Measurements from ENCODE around the gene RXRA. TPM values are rescaled to one million over a fixed set of nuclear protein-coding genes. Genes with fewer than 3 reads are reported as not detected.
"Not testable (repeated sequence)": the region's sequence is repeated elsewhere in the genome, so short reads cannot be mapped to it uniquely, and the experiment has no call there.

RXRA gene
- polyA plus RNA-seq, 1 donor, result 74.6 TPM

DNA sequence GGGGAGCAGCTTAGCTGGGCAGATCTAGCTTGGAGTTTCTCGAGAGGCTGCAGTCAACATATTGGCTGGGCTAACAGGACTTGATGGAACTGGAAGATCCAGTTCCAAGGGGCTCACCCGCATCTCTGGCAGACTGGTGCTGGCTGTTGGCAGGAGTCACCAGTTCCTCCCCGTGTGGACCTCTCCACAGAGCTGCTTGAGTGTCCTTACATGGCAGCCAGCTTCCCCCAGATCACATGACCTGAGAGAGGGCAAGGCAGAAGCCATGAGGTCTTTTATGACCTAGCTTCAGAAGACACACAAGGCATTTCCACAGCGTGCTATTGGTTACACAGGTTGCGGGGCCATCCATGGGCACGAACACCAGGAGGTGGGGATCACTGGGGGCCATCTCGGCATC is 26.4 kb upstream of the RXRA start:
- H3K27me3 ChIP-seq (ENCODE audit: control insufficient read depth, insufficient read depth, low read length), result no peaks in the 10 kb centered on the region
- H3K36me3 ChIP-seq (ENCODE audit: control insufficient read depth, insufficient read depth, low read length), result no peaks in the 10 kb centered on the region
- no peak overlapping the region for H3K4me3 ChIP-seq (ENCODE audit: low read length)
- DNase-seq, result no peak
- H3K4me1 ChIP-seq (ENCODE audit: control insufficient read depth, insufficient read depth, low read length), result peaks cover 11% of the 10 kb centered on the region
- no CpG with 5 or more reads among the region's 7 CpGs for WGBS (ENCODE audit: insufficient coverage, low lambda C conversion rate)
- H3K27ac ChIP-seq (ENCODE audit: low read length), result no peak overlapping the region
- no peaks in the 10 kb centered on the region for H3K9me3 ChIP-seq (ENCODE audit: control insufficient read depth, low read depth, low read length)

DNA sequence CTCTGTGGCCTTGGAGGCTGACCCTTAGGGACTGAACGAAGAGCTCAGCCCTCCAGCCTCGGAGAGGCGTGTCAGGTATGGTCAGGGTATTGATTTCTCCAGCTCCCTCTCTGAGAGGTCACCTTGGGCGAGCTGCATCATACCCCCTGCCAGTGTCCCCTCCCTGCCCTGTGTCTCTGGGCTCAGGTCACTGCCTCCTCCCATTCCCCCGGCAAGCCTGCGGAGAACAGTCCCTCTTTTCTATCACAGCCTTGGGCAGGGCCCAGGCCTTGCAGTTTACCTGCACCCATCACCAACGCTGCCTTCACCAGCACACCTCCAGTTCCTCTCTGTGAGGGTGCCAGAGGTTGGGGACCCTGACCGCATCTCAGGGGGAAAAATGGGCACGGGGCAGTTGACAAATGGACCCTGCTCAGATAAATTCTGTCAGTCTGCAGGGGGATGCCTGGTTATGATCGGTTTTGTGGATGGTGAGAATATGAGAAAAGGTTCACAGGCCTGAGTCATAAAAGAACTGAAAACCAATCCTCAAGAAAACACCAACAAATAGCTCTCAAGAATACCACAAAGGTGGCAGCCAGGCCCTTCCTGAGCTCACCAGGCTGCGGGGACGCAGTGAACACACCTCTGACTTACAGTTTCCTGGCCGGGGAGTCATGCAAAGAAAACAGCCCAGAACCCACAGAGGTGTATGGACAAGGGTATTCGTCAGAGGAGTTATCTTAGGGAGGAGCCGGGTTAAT is 24.7 kb upstream of the RXRA start:
- Histone ChIP-seq H3K9me3 (ENCODE audit: control insufficient read depth, low read depth, low read length) (peaks cover 4% of the 10 kb centered on the region), H3K4me3 (ENCODE audit: low read length) (no peak overlapping the region), H3K36me3 (ENCODE audit: control insufficient read depth, insufficient read depth, low read length) (no peaks in the 10 kb centered on the region), H3K27me3 (ENCODE audit: control insufficient read depth, insufficient read depth, low read length) (no peaks in the 10 kb centered on the region), H3K27ac (ENCODE audit: low read length) (no peak overlapping the region), H3K4me1 (ENCODE audit: control insufficient read depth, insufficient read depth, low read length) (peaks cover 14% of the 10 kb centered on the region)
- no peak for DNase-seq
- no CpG with 5 or more reads among the region's 15 CpGs for WGBS (ENCODE audit: insufficient coverage, low lambda C conversion rate)

DNA sequence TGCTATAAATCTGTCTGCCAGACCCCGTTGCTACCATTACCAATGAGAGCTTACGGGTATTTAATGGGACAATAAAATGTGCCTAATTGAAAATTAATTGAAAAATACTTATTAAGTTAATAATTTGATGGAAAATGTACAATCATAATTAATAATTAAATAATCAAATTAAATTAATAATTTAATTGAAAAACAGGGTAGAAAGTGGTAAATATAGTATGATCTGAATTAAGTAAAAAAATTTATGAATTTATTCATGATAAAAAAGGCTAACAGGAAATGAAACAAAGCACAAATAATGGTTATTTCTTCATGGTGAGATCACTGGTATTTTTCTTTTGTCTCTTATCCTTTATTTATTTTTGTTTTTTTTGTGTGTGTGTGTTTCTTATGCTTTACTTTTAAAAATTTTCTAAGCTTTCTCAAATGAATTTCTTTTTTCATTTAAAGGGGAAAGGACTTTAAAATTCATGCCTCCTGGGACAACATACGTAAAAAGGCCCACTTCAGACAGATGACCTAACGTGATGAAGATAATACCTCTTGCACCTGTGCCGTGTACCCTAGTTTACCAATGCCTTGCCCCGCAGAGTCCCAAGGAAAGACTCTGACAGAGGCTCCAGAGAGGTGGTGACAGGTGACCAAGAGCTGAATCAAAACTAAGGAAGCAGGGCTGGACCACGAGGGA is 24.0 kb upstream of the RXRA start:
- H3K9me3 ChIP-seq (ENCODE audit: control insufficient read depth, low read depth, low read length), result peaks cover 4% of the 10 kb centered on the region
- DNase-seq, result no peak
- H3K4me3 ChIP-seq (ENCODE audit: low read length), result no peak overlapping the region
- WGBS (ENCODE audit: insufficient coverage, low lambda C conversion rate), result 100% methylated on average over 1 of the region's 7 CpGs
- H3K27ac ChIP-seq (ENCODE audit: low read length), result no peak overlapping the region
- H3K36me3 ChIP-seq (ENCODE audit: control insufficient read depth, insufficient read depth, low read length), result no peaks in the 10 kb centered on the region
- peaks cover 18% of the 10 kb centered on the region for H3K4me1 ChIP-seq (ENCODE audit: control insufficient read depth, insufficient read depth, low read length)
- no peaks in the 10 kb centered on the region for H3K27me3 ChIP-seq (ENCODE audit: control insufficient read depth, insufficient read depth, low read length)

DNA sequence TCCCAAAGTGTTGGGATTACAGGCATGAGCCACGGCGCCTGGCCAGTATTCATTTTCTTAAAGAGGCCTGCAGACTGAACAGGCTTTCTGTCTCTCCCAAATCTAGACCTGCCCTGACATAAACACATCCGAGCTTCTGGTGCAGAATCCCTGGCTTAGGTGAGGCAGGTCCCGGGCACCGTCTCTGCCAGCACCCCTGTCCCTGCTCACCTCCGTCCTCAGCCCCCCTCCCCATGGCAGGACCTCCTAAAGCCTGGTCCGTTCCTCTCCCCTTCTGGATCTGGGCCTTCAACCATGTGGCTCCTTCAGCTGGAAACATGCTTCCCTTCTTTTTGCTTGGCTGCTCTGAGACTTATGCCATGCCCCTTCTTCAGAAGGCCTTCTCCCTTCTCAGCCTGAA is 22.7 kb upstream of the RXRA start:
- Histone ChIP-seq H3K9me3 (ENCODE audit: control insufficient read depth, low read depth, low read length) (peaks cover 4% of the 10 kb centered on the region), H3K27ac (ENCODE audit: low read length) (no peak overlapping the region), H3K27me3 (ENCODE audit: control insufficient read depth, insufficient read depth, low read length) (no peaks in the 10 kb centered on the region), H3K4me1 (ENCODE audit: control insufficient read depth, insufficient read depth, low read length) (peaks cover 28% of the 10 kb centered on the region), H3K4me3 (ENCODE audit: low read length) (no peak overlapping the region), H3K36me3 (ENCODE audit: control insufficient read depth, insufficient read depth, low read length) (no peaks in the 10 kb centered on the region)
- no peak for DNase-seq
- WGBS (ENCODE audit: insufficient coverage, low lambda C conversion rate), result no CpG with 5 or more reads among the region's 7 CpGs

DNA sequence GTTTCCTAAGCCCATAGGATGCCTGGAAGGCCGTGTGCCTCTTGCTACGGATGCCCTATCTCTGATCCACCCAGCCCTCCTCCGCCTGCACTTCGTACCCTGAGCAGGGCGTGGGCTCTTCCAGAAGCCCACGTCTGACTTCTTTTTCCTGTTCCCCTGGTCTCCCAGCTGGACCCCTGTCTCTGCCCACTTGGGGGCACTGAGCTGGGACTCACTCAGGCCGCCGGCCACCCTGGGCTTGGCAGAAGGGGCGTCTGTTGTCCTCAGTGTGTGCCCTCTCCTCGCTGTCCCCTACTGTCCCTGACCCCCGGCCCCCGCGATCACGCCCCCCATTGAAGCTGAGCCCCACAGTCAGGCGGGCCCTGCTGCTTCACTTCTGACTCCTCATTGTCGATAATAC is 22.0 kb upstream of the RXRA start:
- peaks cover 4% of the 10 kb centered on the region for H3K9me3 ChIP-seq (ENCODE audit: control insufficient read depth, low read depth, low read length)
- WGBS (ENCODE audit: insufficient coverage, low lambda C conversion rate), result no CpG with 5 or more reads among the region's 16 CpGs
- peak; percentile 59 to 78 for DNase-seq
- H3K27ac ChIP-seq (ENCODE audit: low read length), result no peak overlapping the region
- no peak overlapping the region for H3K4me3 ChIP-seq (ENCODE audit: low read length)
- no peaks in the 10 kb centered on the region for H3K36me3 ChIP-seq (ENCODE audit: control insufficient read depth, insufficient read depth, low read length)
- H3K27me3 ChIP-seq (ENCODE audit: control insufficient read depth, insufficient read depth, low read length), result no peaks in the 10 kb centered on the region
- H3K4me1 ChIP-seq (ENCODE audit: control insufficient read depth, insufficient read depth, low read length), result peaks cover 28% of the 10 kb centered on the region

DNA sequence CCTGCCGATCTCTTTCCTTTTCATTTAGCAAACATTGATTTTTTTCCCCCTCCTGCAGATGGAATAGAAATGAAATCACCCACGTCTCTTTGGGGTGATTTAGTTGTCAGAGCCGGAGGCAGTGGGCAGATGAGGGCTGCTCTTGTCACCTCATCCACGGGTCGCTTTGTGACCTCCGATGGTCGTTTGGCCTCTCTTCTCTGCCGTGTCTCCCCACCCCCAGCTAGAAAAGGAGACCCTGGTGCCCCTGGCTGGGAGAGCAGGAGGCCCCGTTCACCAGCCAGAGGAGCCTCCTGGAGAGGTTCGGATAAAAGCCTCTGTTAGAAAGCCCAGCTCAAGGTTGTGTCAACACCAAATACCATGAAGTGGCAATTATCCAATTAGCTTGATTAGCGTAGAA is 21.6 kb upstream of the RXRA start:
- 17% methylated on average over 1 of the region's 11 CpGs for WGBS (ENCODE audit: insufficient coverage, low lambda C conversion rate)
- no peaks in the 10 kb centered on the region for H3K27me3 ChIP-seq (ENCODE audit: control insufficient read depth, insufficient read depth, low read length)
- H3K27ac ChIP-seq (ENCODE audit: low read length), result no peak overlapping the region
- H3K4me3 ChIP-seq (ENCODE audit: low read length), result no peak overlapping the region
- H3K9me3 ChIP-seq (ENCODE audit: control insufficient read depth, low read depth, low read length), result peaks cover 4% of the 10 kb centered on the region
- H3K36me3 ChIP-seq (ENCODE audit: control insufficient read depth, insufficient read depth, low read length), result no peaks in the 10 kb centered on the region
- DNase-seq, result no peak
- peaks cover 28% of the 10 kb centered on the region for H3K4me1 ChIP-seq (ENCODE audit: control insufficient read depth, insufficient read depth, low read length)

DNA sequence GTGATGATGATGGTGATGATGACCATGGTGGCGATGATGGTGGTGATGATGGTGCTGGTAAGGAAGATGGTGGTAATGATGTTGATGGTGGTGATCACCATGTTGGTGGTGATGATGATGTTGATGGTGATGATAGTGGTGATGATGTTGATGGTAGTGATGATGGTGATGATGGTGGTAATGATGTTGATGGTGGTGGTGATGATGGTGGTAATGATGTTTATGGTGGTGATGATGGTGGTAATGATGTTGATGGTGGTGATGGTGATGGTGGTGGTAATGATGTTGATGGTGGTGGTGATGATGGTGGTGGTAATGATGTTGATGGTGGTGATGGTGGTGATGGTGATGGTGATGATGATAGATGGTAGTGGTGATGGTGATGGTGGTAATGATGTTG is 20.7 kb upstream of the RXRA start:
- WGBS (ENCODE audit: insufficient coverage, low lambda C conversion rate), result 100% methylated on average over 1 of the region's 1 CpG
- H3K27ac ChIP-seq (ENCODE audit: low read length), result no peak overlapping the region
- H3K9me3 ChIP-seq (ENCODE audit: control insufficient read depth, low read depth, low read length), result peaks cover 4% of the 10 kb centered on the region
- H3K36me3 ChIP-seq (ENCODE audit: control insufficient read depth, insufficient read depth, low read length), result no peaks in the 10 kb centered on the region
- no peaks in the 10 kb centered on the region for H3K27me3 ChIP-seq (ENCODE audit: control insufficient read depth, insufficient read depth, low read length)
- DNase-seq, result no peak
- peaks cover 28% of the 10 kb centered on the region for H3K4me1 ChIP-seq (ENCODE audit: control insufficient read depth, insufficient read depth, low read length)
- no peak overlapping the region for H3K4me3 ChIP-seq (ENCODE audit: low read length)

DNA sequence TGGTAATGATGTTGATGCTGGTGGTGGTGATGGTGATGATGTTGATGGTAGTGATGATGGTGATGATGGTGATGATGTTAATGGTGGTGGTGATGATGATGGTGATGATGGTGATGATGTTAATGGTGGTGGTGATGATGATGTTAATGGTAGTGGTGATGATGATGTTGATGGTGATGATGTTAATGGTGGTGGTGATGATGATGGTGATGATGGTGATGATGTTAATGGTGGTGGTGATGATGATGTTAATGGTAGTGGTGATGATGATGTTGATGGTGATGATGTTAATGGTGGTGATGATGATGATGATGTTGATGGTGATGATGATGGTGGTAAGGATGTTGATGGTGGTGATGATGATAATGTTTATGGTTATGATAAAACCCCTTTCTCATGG is 20.2 kb upstream of the RXRA start:
- not testable (repeated sequence) for H3K36me3 ChIP-seq (ENCODE audit: control insufficient read depth, insufficient read depth, low read length); H3K9me3 ChIP-seq (ENCODE audit: control insufficient read depth, low read depth, low read length); H3K27ac ChIP-seq (ENCODE audit: low read length); H3K4me3 ChIP-seq (ENCODE audit: low read length); H3K27me3 ChIP-seq (ENCODE audit: control insufficient read depth, insufficient read depth, low read length); DNase-seq
- peaks cover 28% of the 10 kb centered on the region for H3K4me1 ChIP-seq (ENCODE audit: control insufficient read depth, insufficient read depth, low read length)

DNA sequence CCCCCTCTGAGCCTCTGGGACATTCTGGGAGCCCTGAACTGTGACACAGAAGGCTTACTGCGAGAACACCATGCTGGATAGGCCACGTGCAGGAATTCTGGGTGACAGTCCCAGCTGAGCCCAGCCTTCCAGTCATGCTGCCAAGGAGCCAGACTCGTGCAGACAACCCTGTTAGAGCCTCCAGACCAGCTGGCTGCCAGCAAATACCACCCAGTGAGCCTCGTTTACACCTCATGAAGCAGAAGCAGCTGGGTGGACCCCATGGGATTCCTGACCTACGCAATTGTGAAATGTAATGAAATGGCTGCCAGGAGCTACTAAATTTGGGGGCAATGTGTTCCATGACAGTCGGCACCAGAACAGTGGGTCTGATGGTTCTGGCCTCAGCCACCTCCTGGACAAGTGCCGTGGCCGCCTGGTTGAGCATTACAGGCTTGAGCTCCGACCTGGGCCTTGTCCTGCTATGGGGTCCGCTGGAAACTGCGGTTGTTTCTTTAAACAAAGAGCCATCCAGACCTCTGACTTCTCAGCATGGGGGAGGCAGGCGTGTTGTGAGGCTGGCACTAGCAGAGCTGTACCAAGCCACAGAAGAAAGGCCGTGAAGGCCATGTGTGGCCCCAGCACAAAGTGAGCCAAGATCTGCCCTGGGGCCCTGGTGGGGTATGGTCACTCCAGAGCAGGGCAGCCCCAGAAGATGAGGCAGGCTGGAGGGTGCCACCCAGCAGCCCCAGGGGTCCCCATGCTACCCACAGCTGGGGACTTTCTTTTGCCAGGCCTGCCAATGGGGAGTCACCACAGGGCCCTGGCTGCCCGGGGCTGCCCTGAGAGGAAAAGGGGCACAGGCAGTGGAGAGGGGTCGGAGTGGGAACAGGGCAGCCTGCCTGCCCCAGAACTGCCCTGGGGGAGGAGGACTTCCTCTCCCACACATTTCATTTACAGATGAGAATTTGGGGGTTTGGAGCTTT is 19.3 kb upstream of the RXRA start:
- H3K27ac ChIP-seq (ENCODE audit: low read length), result no peak overlapping the region
- no peaks in the 10 kb centered on the region for H3K36me3 ChIP-seq (ENCODE audit: control insufficient read depth, insufficient read depth, low read length)
- no CpG with 5 or more reads among the region's 15 CpGs for WGBS (ENCODE audit: insufficient coverage, low lambda C conversion rate)
- H3K4me1 ChIP-seq (ENCODE audit: control insufficient read depth, insufficient read depth, low read length), result peaks cover 28% of the 10 kb centered on the region
- no peak for DNase-seq
- H3K9me3 ChIP-seq (ENCODE audit: control insufficient read depth, low read depth, low read length), result peaks cover 4% of the 10 kb centered on the region
- H3K27me3 ChIP-seq (ENCODE audit: control insufficient read depth, insufficient read depth, low read length), result no peaks in the 10 kb centered on the region
- H3K4me3 ChIP-seq (ENCODE audit: low read length), result no peak overlapping the region

Data from large intestine (tissue), 3 donors.